CD14-positive monocyte (primary cell): ENCODE measurements around the gene CTAG2. TPM values are rescaled to one million over a fixed set of nuclear protein-coding genes. Genes with fewer than 3 reads are reported as not detected.
"Not testable (repeated sequence)": the region's sequence is repeated elsewhere in the genome, so short reads cannot be mapped to it uniquely, and the experiment has no call there.

Experiments used
- DNase-seq, 3 donors: peaks; one replicate each; pipeline ENCODE4 v3.0.0-alpha.2; 2011 to 2022
- H2AFZ ChIP-seq: 2 replicates; pipeline ENCODE4 v1.6.0; 2012; ENCODE audit warnings: mild to moderate bottlenecking, low read depth, low read length, inconsistent platforms; ENCODE audit not compliant: insufficient read depth, poor library complexity, severe bottlenecking
- H3K27ac ChIP-seq, 2 donors: 1 replicate in 1 of 2; 2 replicates in 1 of 2; pipeline ENCODE4 v1.5.1; 2012 to 2013; ENCODE audit warnings: low read length in 2 of 2, control low read depth in 1 of 2, inconsistent platforms in 1 of 2, low read depth in 1 of 2, mild to moderate bottlenecking in 1 of 2
- H3K27me3 ChIP-seq, 2 donors: one replicate each; pipeline versions ENCODE4 v1.6.0 to v1.6.1; 2011 to 2013; ENCODE audit warnings: low read length in 2 of 2; ENCODE audit not compliant: control insufficient read depth in 2 of 2, insufficient read depth in 2 of 2
- H3K36me3 ChIP-seq, 2 donors: replicated peaks in 1 of 2; 1 replicate in 1 of 2; 2 replicates in 1 of 2; pipeline versions ENCODE4 v1.5.1 to v1.6.1; 2012 to 2013; ENCODE audit warnings: low read length in 2 of 2, control low read depth in 1 of 2, inconsistent platforms in 1 of 2, mild to moderate bottlenecking in 1 of 2; ENCODE audit not compliant: insufficient read depth in 2 of 2, control insufficient read depth in 1 of 2
- H3K4me1 ChIP-seq, 2 donors: 1 replicate in 1 of 2; 2 replicates in 1 of 2; pipeline versions ENCODE4 v1.5.1 to v1.6.1; 2012 to 2013; ENCODE audit warnings: low read length in 2 of 2, control low read depth in 1 of 2, inconsistent platforms in 1 of 2, mild to moderate bottlenecking in 1 of 2, moderate library complexity in 1 of 2; ENCODE audit not compliant: insufficient read depth in 2 of 2, control insufficient read depth in 1 of 2
- H3K4me2 ChIP-seq: replicated peaks from 2 replicates; pipeline ENCODE3; 2012; ENCODE audit warnings: low read length, moderate library complexity, mild to moderate bottlenecking; ENCODE audit not compliant: poor library complexity, severe bottlenecking; ENCODE audit errors: extremely low read depth
- H3K4me3 ChIP-seq, 3 experiments: fragments of 200-600 bp in 1 of 3; sonication (generic) in 1 of 3; replicated peaks in 1 of 3; 1 replicate in 2 of 3; 2 replicates in 1 of 3; pipeline ENCODE4 v1.5.1; 2011 to 2013; ENCODE audit warnings: low read length in 3 of 3, mild to moderate bottlenecking in 3 of 3, control low read depth in 2 of 3, low read depth in 2 of 3, inconsistent platforms in 1 of 3, moderate library complexity in 1 of 3
- H3K79me2 ChIP-seq: 2 replicates; pipeline ENCODE4 v1.6.0; 2012; ENCODE audit warnings: mild to moderate bottlenecking, control low read depth, inconsistent platforms, low read length, moderate library complexity; ENCODE audit not compliant: insufficient read depth
- H3K9ac ChIP-seq: 2 replicates; pipeline ENCODE4 v1.6.0; 2017; ENCODE audit warnings: low read length, mild to moderate bottlenecking; ENCODE audit not compliant: insufficient read depth, poor library complexity, severe bottlenecking
- H3K9me3 ChIP-seq, 2 donors: replicated peaks in 1 of 2; 1 replicate in 1 of 2; 2 replicates in 1 of 2; pipeline versions ENCODE4 v1.5.1 to v1.6.1; 2012 to 2013; ENCODE audit warnings: low read length in 2 of 2, control low read depth in 1 of 2; ENCODE audit not compliant: control insufficient read depth in 1 of 2, insufficient read depth in 1 of 2
- H4K20me1 ChIP-seq: 2 replicates; pipeline ENCODE4 v1.6.0; 2012; ENCODE audit warnings: mild to moderate bottlenecking, low read length, control low read depth, moderate library complexity; ENCODE audit not compliant: insufficient read depth
- H3K27ac Mint-ChIP-seq, 7 donors: one replicate each; pipeline ENCODE4 v1.8.0; 2020; ENCODE audit warnings: mild to moderate bottlenecking in 7 of 7, mixed read lengths in 7 of 7, moderate library complexity in 6 of 7, inconsistent platforms in 2 of 7
- H3K27me3 Mint-ChIP-seq, 3 donors: one replicate each; pipeline ENCODE4 v1.8.0; 2021 to 2022; ENCODE audit warnings: low read depth in 3 of 3, mild to moderate bottlenecking in 3 of 3, mixed read lengths in 3 of 3, moderate library complexity in 3 of 3, inconsistent platforms in 1 of 3
- H3K36me3 Mint-ChIP-seq, 2 donors: one replicate each; pipeline ENCODE4 v1.8.0; 2020; ENCODE audit warnings: mixed read lengths in 2 of 2, inconsistent platforms in 1 of 2, mild to moderate bottlenecking in 1 of 2
- H3K4me1 Mint-ChIP-seq: one replicate; pipeline ENCODE4 v1.8.0; 2020; ENCODE audit warnings: mild to moderate bottlenecking, mixed read lengths
- H3K4me3 Mint-ChIP-seq, 2 donors: one replicate each; pipeline ENCODE4 v1.8.0; 2020; ENCODE audit warnings: mild to moderate bottlenecking in 2 of 2, mixed read lengths in 2 of 2, moderate library complexity in 1 of 2
- H3K9me3 Mint-ChIP-seq, 7 donors: one replicate each; pipeline ENCODE4 v1.8.0; 2020 to 2022; ENCODE audit warnings: mixed read lengths in 7 of 7, mild to moderate bottlenecking in 6 of 7, moderate library complexity in 6 of 7, inconsistent platforms in 2 of 7
- WGBS: methylation state at CpG from one replicate; pipeline ENCODE4 v1.1.5; 2013; ENCODE audit warnings: missing lambda C conversion rate; ENCODE audit not compliant: insufficient coverage; 5-methylcytosine and 5-hydroxymethylcytosine counted together
- intact Hi-C, 2 donors: fragments of 100-400 bp; cut with micrococcal nuclease; formaldehyde crosslinking; loops; one replicate each; pipeline versions ENCODE4 v1.15.0 to v1.15.1; 2023
- polyA minus RNA-seq: library from RNA; depleted of rRNA, polyadenylated mRNA; stranded (reverse); fragments of >200 nt; gene quantifications from 2 replicates; pipeline ENCODE4 v1.2.3, GENCODE V29; 2012
- polyA plus RNA-seq, 3 donors: library from polyadenylated mRNA; depleted of rRNA in 1 of 3; unstranded in 2 of 3; stranded (reverse) in 1 of 3; fragments of 300-500 nt in 2 of 3; fragments of >200 nt in 1 of 3; fragmentation: Illumina TruSeq in 2 of 3; gene quantifications; 1 replicate in 2 of 3; 2 replicates in 1 of 3; pipeline ENCODE4 v1.2.3, GENCODE V29; 2012 to 2021
- total RNA-seq, 12 experiments: library from RNA in 1 of 12; stranded (reverse) in 1 of 12; fragments of 120-200 nt in 1 of 12; gene quantifications; one replicate each; pipeline ENCODE4 v1.2.4 and lab custom pipeline; 2013 to 2026; ENCODE audit warnings: mixed read lengths in 6 of 12, inconsistent platforms in 1 of 12
- TF ChIP-seq, protein P1 (sequence below): fragments of 200-600 bp; IDR thresholded peaks from one replicate; pipeline ENCODE4 v1.8.0; 2022; ENCODE audit warnings: antibody characterized with exemption, mild to moderate bottlenecking

Gene CTAG2
- not detected for total RNA-seq (2013)
- polyA plus RNA-seq: not detected
- polyA minus RNA-seq: 0.97 and 1.6 TPM in 2 replicates
- 0 to 0.45 (median 0) reads per million in 11 experiments for total RNA-seq (lab: John Stamatoyannopoulos, UW)

- H2AFZ ChIP-seq, H3K4me3 ChIP-seq, H4K20me1 ChIP-seq, H3K4me3 Mint-ChIP-seq, H3K36me3 Mint-ChIP-seq, H3K36me3 ChIP-seq, DNase-seq, H3K27me3 Mint-ChIP-seq, intact Hi-C loops, H3K4me1 Mint-ChIP-seq, H3K27ac Mint-ChIP-seq, H3K79me2 ChIP-seq, H3K9ac ChIP-seq, H3K4me2 ChIP-seq, H3K27me3 ChIP-seq, H3K4me1 ChIP-seq, H3K27ac ChIP-seq, H3K9me3 Mint-ChIP-seq, H3K9me3 ChIP-seq: not testable (repeated sequence)
- no CpG with 5 or more reads among the region's 27 CpGs for WGBS
These were observed at the start of gene CTAG2 for GRCh38 chrX:154653413-154653812. Gene CTAG2 (minus strand): TSS chrX:154653579. CDS start chrX:154653515, 64 bp downstream.

- Histone ChIP-seq H4K20me1 (peaks cover under 1% of the 10 kb centered on the region), H3K4me1 (no peaks in the 10 kb centered on the region), H3K27me3 (no peaks in the 10 kb centered on the region), H3K9me3 (no peaks in the 10 kb centered on the region), H3K9ac (no peak overlapping the region), H3K36me3 (peaks cover 51 to 62% of the 10 kb centered on the region in 2 donors), H3K27ac (no peak overlapping the region), H3K79me2 (peaks cover 6% of the 10 kb centered on the region), H3K4me2 (no peak overlapping the region), H2AFZ (no peak overlapping the region), H3K4me3 (no peak overlapping the region)
- WGBS: 100% methylated on average over 1 of the region's 6 CpGs
- peaks cover 54 to 63% of the 10 kb centered on the region in 2 donors for H3K36me3 Mint-ChIP-seq
- no peak overlapping the region for H3K27ac Mint-ChIP-seq
- intact Hi-C loops: no loop called here
- H3K9me3 Mint-ChIP-seq: peaks cover 0 to 3% (median 0%) of the 10 kb centered on the region in 7 donors
- TF ChIP-seq, protein P1, sequence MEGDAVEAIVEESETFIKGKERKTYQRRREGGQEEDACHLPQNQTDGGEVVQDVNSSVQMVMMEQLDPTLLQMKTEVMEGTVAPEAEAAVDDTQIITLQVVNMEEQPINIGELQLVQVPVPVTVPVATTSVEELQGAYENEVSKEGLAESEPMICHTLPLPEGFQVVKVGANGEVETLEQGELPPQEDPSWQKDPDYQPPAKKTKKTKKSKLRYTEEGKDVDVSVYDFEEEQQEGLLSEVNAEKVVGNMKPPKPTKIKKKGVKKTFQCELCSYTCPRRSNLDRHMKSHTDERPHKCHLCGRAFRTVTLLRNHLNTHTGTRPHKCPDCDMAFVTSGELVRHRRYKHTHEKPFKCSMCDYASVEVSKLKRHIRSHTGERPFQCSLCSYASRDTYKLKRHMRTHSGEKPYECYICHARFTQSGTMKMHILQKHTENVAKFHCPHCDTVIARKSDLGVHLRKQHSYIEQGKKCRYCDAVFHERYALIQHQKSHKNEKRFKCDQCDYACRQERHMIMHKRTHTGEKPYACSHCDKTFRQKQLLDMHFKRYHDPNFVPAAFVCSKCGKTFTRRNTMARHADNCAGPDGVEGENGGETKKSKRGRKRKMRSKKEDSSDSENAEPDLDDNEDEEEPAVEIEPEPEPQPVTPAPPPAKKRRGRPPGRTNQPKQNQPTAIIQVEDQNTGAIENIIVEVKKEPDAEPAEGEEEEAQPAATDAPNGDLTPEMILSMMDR: no peak
- no peak for DNase-seq
- H3K4me3 Mint-ChIP-seq: no peak overlapping the region
- peaks cover 8% of the 10 kb centered on the region for H3K4me1 Mint-ChIP-seq
- peaks cover 0 to 2% (median 0%) of the 10 kb centered on the region in 3 donors for H3K27me3 Mint-ChIP-seq
These were observed 45.4 kb upstream of the CTAG2 start for GRCh38 chrX:154698630-154699248.
